NB4 (cell line): Measurements from ENCODE around the gene AADAC.

Experiments used
- DNase-seq: peaks from one replicate; pipeline ENCODE4 v3.0.0; 2010; ENCODE audit warnings: low read depth
- H3K4me3 ChIP-seq: one replicate; pipeline ENCODE4 v1.5.1; 2011; ENCODE audit warnings: mild to moderate bottlenecking, low read depth, low read length, moderate library complexity
- MYC ChIP-seq: IDR thresholded peaks from 2 replicates; pipeline ENCODE4 v1.6.1; 2011; ENCODE audit warnings: low read depth, low read length
- POLR2A ChIP-seq: IDR thresholded peaks from 2 replicates; pipeline ENCODE4 v1.6.1; 2011; ENCODE audit warnings: mild to moderate bottlenecking; ENCODE audit not compliant: insufficient read length; ENCODE audit errors: extremely low read depth
- TF ChIP-seq, protein P1 (sequence below): IDR thresholded peaks from one replicate; pipeline ENCODE4 v1.5.1; 2012; ENCODE audit warnings: low read depth, low read length
- TF ChIP-seq, protein P2 (sequence below): IDR thresholded peaks from 2 replicates; pipeline ENCODE4 v1.6.1; 2011; ENCODE audit warnings: low read depth, low read length

The AADAC gene

GRCh38 chr3:151877269-151877668, 63.4 kb downstream of the AADAC start:
- DNase-seq, result no peak
- peak overlapping the region; percentile 76 for H3K4me3 ChIP-seq
- TF ChIP-seq, protein P1, sequence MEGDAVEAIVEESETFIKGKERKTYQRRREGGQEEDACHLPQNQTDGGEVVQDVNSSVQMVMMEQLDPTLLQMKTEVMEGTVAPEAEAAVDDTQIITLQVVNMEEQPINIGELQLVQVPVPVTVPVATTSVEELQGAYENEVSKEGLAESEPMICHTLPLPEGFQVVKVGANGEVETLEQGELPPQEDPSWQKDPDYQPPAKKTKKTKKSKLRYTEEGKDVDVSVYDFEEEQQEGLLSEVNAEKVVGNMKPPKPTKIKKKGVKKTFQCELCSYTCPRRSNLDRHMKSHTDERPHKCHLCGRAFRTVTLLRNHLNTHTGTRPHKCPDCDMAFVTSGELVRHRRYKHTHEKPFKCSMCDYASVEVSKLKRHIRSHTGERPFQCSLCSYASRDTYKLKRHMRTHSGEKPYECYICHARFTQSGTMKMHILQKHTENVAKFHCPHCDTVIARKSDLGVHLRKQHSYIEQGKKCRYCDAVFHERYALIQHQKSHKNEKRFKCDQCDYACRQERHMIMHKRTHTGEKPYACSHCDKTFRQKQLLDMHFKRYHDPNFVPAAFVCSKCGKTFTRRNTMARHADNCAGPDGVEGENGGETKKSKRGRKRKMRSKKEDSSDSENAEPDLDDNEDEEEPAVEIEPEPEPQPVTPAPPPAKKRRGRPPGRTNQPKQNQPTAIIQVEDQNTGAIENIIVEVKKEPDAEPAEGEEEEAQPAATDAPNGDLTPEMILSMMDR, result no peak
- TF ChIP-seq MYC, result no peak
- TF ChIP-seq POLR2A, result no peak
- TF ChIP-seq, protein P2, sequence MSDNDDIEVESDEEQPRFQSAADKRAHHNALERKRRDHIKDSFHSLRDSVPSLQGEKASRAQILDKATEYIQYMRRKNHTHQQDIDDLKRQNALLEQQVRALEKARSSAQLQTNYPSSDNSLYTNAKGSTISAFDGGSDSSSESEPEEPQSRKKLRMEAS, result no peak
